GM12873 (cell line): ENCODE measurements around the gene XCL2.
"Not testable (repeated sequence)": the region's sequence is repeated elsewhere in the genome, so short reads cannot be mapped to it uniquely, and the experiment has no call there.

Source experiments
- CTCF ChIP-seq: IDR thresholded peaks from 2 replicates; pipeline ENCODE4 v1.5.1; 2012; ENCODE audit warnings: low read depth, mild to moderate bottlenecking, moderate library complexity, low read length, control low read depth; ENCODE audit not compliant: insufficient read depth; ENCODE audit errors: missing control alignments

XCL2 gene

GRCh38 chr1:168582688-168583336 is 39.0 kb upstream of the XCL2 start:
- TF ChIP-seq CTCF: no peak

- no peak for TF ChIP-seq CTCF
These were observed 38.2 kb upstream of the XCL2 start for GRCh38 chr1:168581817-168582572.

- not testable (repeated sequence) for TF ChIP-seq CTCF
These were observed 32.5 kb upstream of the XCL2 start, which contains the start of gene XCL1 for GRCh38 chr1:168576245-168576688. Gene XCL1, plus strand, starts transcription at chr1:168576605. Its CDS starts 33 bp downstream, at chr1:168576638.

- TF ChIP-seq CTCF: peak; percentile 37
These were observed 30.4 kb upstream of the XCL2 start for GRCh38 chr1:168574234-168574633.

- TF ChIP-seq CTCF: no peak
These were observed 28.8 kb upstream of the XCL2 start for GRCh38 chr1:168572633-168573032.

GRCh38 chr1:168570652-168571051 is 26.9 kb upstream of the XCL2 start:
- no peak for TF ChIP-seq CTCF

- TF ChIP-seq CTCF: no peak
These were observed 24.5 kb upstream of the XCL2 start for GRCh38 chr1:168568346-168568745.
